Measurements from ENCODE around the gene MRC2.
"Not testable (repeated sequence)": the region's sequence is repeated elsewhere in the genome, so short reads cannot be mapped to it uniquely, and the experiment has no call there.

MRC2 gene

DNA sequence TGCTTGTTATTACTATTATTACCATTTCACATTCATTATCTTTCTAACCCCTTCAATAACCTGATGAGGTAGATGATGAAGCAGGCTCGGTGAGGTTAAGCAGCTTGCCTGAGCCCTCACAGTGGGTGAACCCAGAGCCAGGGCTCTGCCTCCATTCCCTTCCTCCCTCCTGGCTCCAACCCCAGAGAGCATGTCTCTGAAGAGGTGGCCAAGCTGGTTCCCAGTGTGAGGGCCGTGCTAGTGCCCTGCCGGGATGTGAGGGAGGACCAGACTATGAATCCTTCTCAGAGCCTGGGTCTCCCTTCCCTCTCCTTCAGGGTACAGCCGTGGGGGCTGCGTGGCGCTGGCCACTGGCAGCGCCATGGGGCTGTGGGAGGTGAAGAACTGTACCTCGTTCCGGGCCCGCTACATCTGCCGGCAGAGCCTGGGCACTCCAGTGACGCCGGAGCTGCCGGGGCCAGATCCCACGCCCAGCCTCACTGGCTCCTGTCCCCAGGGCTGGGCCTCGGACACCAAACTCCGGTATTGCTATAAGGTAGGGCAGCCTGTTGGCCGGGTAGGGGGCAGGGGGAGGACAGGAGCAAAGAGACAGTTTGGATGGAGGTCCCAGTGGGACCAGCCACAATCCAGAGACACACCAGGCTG lies 49.6 kb downstream of the MRC2 start:
- DNase-seq (ENCODE audit: low read depth, low spot score), result no peak

DNA sequence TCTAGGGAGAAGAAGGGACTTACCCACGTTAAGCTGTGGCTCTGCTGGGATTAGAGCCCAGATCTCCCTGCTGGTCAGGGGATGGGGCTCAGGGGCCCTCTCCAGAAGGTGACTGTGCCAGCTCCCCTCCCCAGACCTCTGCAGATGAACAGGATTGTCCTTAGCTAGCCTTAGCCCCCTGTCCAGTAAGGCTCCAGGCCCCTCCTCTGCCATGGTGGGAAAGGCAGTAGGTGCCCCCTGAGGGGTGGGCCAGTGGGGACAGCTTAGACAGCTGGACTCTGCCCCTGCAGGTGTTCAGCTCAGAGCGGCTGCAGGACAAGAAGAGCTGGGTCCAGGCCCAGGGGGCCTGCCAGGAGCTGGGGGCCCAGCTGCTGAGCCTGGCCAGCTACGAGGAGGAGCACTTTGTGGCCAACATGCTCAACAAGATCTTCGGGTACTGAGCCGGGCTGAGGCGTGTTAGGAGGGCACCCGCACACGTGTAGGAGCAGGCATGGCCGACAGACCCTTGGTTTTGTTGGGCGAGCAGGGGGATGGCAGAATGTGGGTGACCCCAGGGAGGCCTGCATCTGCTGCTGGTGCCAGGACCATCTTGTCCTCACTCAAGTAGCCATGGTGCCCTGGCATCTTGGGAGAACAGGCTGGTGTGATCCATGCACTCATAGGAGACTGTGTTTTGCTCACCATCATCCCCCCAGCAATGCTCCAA lies 50.9 kb downstream of the MRC2 start:
- DNase-seq (ENCODE audit: low read depth, low spot score), result no peak

DNA sequence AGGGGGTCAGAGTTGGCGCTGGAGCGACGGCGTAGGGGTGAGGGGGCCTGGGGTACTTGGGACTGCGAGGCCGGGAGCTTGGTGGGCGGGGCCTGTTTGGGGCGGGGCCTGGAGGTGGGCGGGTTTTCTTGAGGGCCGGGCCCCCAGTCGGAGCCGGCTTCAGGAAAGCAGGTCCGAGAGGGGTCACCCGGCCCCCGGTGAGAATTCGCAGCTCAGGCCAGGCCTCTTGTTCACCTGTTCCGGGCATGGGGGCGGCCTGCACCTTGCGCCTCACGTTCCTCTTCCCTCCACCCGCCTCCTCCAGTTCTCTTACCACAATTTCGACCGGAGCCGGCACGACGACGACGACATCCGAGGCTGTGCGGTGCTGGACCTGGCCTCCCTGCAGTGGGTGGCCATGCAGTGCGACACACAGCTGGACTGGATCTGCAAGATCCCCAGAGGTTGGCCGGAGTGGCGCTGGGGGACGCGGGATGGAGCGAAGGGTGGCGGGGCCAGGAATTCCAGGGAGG lies 52.5 kb downstream of the MRC2 start:
- DNase-seq (ENCODE audit: low read depth, low spot score), result no peak

DNA sequence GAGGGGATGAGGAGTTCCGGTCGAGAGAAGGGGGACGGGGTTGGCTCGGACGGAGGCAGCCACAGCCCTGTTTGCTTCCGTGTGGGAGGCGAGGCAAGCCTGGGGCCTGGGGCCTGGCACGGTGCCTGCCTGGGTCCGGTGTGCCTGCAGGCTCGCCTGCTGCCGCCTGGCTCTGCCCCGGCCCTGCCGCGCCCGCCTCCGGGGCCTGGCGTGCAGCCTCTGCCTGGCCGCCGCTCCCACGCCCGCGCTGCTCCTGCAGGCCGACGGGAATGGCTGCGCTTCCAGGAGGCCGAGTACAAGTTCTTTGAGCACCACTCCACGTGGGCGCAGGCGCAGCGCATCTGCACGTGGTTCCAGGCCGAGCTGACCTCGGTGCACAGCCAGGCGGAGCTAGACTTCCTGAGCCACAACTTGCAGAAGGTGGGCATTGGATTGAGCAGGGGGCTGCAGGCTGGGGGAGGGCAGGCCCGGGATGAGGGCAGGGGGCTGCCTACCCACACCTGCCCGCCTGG lies 53.1 kb downstream of the MRC2 start:
- no peak for DNase-seq (ENCODE audit: low read depth, low spot score)

DNA sequence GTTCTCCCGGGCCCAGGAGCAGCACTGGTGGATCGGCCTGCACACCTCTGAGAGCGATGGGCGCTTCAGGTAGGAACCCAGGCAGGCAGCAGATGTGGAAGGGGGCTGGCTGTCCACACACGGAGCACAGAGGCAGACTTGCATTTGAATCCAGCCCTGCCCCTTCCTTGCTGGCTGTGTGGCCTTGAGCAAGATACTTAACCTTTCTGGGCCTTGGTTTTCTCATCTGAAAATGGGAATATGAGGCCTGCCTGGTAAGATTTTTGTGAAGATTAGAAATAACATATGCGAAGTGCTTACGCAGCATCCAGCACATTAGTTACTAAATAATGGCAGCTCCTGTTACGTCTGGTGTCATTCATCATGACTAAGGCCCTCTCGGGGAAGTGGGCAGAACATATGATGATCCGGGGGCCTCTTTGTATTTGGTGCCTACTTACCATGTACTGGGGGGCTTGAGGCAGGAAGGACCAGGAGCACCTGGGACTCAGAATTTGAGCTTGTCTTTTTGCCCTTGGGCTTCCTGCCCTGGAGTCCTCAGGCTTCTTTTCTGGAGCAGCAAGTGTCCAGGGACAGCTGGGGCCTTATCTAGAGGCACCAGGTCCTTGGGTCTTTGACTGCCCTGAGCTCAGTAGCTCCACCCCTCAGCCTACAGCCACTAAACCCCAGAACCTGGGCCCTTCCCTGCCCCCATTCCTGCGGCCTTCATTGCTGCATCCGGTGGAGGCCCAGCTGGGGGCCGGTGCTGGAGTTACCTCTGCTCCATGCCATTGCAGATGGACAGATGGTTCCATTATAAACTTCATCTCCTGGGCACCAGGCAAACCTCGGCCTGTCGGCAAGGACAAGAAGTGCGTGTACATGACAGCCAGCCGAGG lies 53.8 kb downstream of the MRC2 start:
- DNase-seq (ENCODE audit: low read depth, low spot score), result no peak

DNA sequence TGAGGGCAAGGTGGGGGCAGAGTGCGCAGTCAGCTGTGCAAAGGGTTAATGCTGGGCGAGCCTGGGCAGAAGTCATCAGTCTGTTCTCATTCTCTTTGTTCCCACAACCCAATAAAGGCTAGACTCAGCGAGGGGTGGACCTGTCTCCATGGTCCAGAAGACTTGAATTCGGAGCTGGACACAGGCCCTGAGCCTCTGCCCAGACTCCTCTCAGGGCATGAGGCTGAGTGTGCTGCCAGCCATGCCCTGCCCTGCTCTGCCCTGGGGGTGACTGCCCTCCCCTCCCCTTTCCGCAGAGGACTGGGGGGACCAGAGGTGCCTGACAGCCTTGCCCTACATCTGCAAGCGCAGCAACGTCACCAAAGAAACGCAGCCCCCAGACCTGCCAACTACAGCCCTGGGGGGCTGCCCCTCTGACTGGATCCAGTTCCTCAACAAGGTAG lies 54.5 kb downstream of the MRC2 start:
- no peak for DNase-seq (ENCODE audit: low read depth, low spot score)

DNA sequence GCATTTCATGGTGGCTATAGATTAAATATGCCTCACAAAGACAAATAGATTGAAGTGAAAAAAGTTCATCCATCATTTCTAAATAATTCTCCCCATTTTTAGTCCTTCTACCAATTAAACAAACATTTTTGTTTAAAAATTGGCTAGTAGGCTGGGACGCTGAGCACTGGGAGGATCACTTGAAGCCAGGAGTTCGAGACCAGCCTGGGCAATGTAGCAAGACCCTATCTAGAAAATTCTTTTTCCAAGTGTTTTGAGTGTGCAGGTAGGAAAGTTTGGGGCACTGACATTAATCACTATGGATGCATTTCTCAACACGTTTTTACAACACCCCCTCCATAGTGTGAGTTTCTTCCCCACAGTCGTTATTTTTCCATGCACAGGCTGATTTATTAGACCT lies 56.7 kb downstream of the MRC2 start:
- no peak for DNase-seq (ENCODE audit: low read depth, low spot score)

DNA sequence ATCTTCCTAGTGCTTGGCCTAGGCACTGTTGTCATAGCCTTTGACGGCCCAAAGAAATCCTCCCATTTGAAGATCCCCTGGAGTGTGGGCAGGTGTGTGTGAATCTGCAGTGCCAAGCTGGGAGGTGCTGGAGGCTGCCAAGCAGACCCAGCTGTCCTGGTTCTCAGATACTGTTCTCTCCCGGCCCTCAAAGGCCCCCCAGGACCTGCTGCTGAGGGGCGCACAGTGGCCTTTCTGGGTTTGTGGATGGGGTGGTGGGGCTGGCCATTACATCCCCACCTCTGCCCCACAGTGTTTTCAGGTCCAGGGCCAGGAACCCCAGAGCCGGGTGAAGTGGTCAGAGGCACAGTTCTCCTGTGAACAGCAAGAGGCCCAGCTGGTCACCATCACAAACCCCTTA lies 60.5 kb downstream of the MRC2 start:
- no peak for DNase-seq (ENCODE audit: low read depth, low spot score)

DNA sequence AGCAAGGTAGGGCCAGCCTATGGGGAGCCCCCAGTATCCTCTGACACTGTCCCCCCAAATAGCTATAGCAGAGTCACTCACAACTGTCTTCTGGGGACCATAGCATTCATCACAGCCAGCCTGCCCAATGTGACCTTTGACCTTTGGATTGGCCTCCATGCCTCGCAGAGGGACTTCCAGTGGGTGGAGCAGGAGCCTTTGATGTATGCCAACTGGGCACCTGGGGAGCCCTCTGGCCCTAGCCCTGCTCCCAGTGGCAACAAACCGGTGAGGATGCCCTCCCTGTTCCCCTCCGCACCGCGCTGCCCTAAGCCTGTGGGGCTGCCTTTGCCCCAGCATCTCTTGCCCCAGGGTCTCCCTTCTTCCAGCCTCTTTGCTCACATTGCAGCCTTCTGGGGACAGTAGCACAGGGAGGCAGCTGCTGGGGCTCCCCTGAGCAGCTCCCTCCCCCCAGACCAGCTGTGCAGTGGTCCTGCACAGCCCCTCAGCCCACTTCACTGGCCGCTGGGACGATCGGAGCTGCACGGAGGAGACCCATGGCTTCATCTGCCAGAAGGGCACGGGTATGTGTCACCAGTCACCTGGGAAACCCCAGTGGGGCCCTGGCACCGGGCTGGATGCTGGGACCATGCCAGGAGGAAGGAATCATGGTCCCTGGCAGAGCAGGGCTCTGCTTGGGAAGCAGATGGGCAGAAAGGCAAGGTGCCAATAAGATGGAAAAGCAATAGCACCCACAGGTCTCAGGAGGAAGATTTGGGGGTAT lies 61.1 kb downstream of the MRC2 start:
- no peak for DNase-seq (ENCODE audit: low read depth, low spot score)

DNA sequence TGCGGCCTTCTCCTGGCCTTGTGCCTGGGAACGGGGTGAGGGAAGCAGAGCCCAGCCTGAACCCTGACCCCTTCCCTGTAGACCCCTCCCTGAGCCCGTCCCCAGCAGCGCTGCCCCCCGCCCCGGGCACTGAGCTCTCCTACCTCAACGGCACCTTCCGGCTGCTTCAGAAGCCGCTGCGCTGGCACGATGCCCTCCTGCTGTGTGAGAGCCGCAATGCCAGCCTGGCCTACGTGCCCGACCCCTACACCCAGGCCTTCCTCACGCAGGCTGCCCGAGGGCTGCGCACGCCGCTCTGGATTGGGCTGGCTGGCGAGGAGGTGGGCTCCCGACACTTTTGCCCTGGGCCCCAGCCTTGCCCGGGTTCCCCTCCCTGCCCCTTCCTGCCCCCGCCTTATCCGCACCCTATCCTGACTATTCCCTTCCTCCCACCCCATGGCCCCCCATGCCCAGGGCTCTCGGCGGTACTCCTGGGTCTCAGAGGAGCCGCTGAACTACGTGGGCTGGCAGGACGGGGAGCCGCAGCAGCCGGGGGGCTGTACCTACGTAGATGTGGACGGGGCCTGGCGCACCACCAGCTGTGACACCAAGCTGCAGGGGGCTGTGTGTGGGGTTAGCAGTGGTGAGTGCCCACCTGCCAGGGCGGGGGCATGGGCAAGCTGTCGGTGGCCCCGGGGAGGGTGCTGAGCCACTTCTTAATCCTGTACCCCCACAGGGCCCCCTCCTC lies 62.1 kb downstream of the MRC2 start:
- no peak for DNase-seq (ENCODE audit: low read depth, low spot score)

DNA sequence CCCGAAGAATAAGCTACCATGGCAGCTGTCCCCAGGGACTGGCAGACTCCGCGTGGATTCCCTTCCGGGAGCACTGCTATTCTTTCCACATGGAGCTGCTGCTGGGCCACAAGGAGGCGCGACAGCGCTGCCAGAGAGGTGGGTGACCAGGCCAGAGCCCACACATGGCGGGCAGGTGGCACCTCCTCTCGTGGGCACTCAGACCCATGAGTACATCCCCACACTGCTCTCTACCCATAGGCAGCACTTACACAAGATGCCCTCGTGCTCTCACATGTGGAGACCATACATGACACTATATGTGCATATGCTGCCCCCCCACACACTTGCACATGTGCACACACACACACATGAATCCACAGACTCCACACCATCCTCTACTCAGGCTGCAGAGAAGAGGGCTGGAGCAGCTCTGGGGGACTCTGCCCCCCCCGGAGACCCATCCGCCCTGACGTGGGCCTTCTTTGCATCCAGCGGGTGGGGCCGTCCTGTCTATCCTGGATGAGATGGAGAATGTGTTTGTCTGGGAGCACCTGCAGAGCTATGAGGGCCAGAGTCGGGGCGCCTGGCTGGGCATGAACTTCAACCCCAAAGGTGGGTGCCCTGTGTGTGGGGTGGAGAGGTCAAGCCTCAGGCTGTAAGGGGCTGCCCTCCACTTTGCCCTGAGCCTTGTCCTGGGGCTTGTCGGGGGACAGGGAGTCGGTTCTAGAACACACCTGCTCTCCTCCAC lies 62.9 kb downstream of the MRC2 start:
- DNase-seq (ENCODE audit: low read depth, low spot score), result no peak

DNA sequence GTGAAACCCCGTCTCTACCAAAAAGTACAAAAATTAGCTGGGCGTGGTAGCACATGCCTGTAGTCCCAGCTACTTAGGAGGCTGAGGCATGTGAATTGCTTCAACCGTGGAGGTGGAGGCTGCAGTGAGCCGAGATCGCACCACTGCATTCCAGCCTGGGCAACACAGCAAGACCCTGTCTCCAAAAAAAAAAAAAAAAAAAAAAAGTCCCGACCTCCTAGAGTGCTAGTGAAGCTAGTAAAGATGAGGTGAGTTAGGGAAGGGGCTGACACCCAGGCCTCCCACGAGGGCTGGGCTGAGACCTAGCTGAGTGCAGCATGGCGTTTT lies 64.1 kb downstream of the MRC2 start:
- not testable (repeated sequence) for DNase-seq (ENCODE audit: low read depth, low spot score)

DNA sequence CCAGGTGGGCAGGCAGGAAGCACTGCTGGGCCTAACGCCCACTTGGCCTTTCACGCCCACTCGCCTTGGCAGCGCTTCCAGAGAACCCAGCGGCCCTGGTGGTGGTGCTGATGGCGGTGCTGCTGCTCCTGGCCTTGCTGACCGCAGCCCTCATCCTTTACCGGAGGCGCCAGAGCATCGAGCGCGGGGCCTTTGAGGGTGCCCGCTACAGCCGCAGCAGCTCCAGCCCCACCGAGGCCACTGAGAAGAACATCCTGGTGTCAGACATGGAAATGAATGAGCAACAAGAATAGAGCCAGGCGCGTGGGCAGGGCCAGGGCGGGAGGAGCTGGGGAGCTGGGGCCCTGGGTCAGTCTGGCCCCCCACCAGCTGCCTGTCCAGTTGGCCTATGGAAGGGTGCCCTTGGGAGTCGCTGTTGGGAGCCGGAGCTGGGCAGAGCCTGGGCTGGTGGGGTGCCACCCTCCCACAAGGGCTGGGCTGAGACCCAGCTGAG lies 64.7 kb downstream of the MRC2 start:
- no peak for DNase-seq (ENCODE audit: low read depth, low spot score)

DNA sequence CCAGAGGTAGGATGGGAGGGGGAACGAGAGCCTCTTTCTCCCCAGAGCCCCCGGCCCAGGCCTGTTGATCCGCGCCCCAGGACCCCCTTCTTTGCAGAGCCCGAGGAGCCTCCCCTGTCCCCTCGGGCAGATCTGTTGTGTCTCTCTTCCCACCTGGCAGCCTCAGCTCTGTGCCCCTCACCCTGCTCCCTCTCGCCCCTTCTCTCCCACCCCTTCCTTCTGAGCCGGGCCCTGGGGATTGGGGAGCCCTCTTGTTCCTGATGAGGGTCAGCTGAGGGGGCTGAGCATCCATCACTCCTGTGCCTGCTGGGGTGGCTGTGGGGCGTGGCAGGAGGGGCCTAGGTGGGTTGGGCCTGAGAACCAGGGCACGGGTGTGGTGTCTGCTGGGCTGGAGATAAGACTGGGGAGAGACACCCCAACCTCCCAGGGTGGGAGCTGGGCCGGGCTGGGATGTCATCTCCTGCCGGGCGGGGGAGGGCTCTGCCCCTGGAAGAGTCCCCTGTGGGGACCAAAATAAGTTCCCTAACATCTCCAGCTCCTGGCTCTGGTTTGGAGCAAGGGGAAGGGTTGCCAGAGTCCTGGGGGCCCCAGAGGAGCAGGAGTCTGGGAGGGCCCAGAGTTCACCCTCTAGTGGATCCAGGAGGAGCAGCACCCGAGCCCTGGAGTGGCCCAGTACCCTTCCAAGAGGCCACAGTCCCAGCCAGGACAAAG lies 65.4 kb downstream of the MRC2 start:
- DNase-seq (ENCODE audit: low read depth, low spot score), result no peak

DNA sequence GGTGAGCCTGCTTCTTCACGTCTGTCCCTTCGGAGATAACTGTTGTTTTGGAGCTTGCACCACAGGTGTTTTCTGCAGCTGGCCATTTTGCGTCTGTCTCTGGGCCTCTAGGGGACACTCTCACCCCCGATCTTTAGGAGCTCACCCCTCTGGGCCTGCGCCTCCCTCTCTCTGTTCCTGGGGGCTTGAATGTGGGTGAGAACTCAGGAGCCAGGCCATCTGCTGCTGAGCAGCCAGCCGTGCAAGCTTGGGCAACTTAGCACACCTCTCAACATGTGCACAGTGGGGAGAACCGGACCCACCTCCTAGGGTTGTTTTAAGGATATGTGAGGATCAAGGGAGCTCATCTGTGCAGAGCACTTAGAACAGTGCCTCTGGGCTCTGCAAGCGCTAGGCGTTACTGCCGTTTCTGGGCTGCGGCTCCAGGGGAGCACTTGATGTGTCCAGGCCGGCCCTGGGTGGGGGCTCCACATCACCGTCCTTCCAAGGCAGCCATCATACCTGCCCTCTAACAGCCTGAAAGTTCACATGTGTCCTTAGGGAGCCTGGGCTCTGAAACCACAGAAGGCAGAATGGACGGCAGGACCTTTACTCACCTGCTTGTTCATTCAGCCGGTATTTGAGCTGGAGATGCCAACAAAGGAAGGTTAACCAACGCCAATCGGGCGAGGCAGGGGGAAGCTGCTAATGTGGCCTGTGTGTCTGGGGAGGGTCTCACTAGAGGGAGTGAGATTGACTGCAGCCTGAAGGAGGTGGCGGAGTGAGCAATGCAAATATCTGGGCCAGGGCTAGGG lies 66.3 kb downstream of the MRC2 start:
- DNase-seq (ENCODE audit: low read depth, low spot score), result no peak

DNA sequence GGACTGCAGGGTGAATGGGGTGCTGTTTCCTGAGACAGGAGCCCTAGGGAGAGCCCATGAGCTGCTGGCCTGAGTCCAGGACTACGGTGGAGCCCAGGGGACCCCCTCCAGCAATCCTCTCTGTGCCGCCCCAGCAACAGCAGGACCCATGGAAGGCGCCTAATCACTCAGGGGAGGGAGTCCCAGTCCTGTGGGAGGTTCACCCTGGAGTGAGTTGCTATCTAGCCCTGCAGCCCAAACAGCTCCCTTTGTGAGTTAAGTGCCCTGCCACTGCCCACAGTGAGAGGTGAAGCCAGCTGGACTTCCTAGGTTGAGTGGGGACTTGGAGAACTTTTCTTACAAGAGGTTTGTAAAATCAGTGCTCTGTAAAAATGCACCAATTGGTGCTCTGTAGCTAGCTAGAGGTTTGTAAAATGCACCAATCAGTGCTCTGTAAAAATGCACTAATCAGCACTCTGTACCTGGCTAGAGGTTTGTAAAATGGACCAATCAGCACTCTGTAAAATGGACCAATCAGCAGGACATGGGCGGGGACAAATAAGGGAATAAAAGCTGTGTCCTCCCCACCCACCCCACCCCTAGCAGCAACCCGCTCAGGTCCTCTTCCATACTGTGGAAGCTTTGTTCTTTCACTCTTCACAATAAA lies 67.7 kb downstream of the MRC2 start:
- not testable (repeated sequence) for DNase-seq (ENCODE audit: low read depth, low spot score)

DNA sequence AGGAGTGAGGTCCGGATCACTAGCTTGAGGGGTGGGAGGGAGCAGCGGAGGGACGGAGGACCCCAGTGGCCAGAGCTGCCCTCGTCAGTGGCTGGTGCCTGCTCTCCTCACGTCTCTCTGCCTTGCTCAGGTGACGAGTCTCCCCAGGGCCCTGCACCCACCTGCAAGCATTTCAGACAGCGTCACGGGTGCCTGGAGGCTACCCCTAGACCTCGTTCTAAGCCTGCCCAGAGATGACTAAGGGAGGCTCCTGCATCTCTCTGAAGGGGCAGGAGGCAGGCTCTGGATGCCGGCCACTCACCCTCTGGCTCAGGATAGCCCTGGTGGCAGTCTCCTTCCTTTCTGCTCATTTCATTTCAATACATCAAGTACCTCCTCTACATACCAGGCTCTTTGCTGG lies 68.8 kb downstream of the MRC2 start:
- DNase-seq (ENCODE audit: low read depth, low spot score), result no peak

All from activated CD4-positive, CD25-positive, alpha-beta regulatory T cell treated with anti-CD3 and anti-CD28 coated beads, Interleukin-2, amount 50 U/mL, for 16 hours (primary cell).